ENCODE results near the gene MSH2.

MSH2 gene

DNA sequence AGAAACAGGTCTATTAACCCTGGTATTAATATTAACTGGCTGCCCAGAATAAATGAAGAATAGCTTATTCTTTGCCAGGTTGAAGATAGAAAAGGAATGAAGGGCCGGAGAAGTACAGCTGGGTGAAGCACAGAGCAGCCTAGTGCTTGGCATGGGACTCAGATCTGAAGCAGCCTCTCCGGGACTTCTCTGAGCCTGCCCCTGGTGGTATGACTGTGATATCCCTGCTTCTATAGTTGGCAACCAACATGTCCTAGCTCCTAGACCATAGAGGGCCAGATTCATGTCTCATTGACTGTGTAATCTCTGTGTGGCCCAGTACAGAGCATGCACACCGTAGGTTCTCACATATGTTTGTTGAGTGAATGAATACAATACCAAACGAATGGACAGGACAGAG is 107.8 kb downstream of the MSH2 start:
- no peak for DNase-seq

DNA sequence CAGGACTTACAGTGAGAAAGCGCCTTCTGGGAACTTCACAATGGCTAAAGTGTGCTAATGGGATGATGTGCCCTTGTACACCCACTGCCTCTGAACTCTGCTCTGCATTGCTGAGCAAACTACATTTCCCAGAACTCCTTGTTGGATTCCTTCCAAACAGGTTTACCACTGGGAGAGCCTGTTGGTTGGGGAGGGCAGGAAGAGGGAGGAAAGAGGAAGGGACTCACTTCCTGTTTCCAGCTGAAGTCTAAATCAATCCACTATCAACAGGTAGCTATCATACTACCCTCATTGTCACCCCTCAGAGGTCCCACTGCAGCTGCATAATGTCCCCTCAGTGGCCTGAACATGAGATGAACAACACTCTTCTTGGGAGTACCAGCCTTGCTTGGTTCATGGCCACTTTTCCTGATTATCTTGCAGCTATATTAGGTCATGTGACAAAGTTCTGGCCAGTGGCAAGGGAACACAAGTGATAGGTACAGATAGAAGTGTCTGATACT is 109.7 kb downstream of the MSH2 start:
- no peak for DNase-seq

DNA sequence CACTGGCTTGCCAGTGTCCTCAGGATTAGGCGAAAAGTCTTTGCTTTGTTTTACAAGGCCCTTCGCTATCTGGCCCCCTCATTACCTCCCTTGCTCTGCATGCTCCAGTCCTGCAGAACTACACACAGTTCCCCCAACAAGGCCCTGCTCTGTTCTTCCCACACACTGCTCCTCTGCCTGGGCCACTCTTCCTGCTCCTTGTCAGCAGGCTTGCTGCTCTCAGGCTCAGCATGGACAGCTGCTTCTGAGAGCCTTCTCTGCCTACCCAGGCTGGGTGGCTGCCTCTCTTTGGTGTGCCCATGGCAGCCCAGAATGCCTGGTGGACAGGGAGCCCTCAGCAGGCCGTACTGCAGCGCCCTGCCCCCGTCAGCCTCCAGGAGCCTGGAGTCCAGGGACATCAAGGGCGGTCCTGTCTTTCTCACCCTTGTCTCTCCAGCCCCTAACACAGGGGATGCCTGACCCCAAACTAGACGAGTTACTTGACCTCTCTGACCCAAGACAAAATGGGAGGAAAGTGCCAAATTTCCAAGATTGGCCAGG is 111.1 kb downstream of the MSH2 start:
- no peak for DNase-seq

DNA sequence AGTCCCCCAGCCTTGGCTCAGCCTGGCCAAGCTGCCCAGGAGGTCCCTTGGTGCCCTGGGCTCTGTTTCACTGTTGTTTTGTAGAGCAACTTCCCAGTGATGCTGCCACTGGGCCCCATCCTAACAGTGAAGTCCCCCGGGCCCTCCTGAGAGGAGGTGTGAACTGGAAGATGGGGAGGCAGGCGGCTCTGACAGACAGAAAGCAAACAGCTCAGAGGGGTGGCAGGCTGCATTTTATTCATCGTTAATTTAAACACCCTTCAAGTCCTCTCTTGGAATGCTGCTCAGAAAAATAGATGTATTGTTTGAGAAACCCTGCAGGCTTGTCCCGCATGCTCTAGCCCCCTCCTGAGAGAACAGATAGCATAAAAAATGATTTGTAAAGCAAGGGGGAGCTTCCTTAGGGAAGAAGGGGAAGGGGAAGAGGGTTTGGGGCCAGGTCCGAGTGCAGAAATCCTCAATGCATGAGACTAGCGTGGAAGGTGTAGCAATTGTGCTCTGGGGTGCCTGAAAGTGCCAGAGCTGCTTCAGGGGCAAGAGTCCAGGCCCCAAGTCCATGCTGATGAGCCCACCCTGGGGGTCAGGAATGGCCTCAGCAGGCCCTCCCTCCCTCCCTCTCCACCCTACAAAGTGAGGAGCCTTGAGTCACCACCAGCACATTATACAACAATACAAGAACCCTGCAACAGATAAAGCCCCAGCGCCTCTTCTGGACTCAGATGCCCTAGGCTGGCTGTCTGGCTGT is 113.6 kb downstream of the MSH2 start:
- DNase-seq, result no peak

DNA sequence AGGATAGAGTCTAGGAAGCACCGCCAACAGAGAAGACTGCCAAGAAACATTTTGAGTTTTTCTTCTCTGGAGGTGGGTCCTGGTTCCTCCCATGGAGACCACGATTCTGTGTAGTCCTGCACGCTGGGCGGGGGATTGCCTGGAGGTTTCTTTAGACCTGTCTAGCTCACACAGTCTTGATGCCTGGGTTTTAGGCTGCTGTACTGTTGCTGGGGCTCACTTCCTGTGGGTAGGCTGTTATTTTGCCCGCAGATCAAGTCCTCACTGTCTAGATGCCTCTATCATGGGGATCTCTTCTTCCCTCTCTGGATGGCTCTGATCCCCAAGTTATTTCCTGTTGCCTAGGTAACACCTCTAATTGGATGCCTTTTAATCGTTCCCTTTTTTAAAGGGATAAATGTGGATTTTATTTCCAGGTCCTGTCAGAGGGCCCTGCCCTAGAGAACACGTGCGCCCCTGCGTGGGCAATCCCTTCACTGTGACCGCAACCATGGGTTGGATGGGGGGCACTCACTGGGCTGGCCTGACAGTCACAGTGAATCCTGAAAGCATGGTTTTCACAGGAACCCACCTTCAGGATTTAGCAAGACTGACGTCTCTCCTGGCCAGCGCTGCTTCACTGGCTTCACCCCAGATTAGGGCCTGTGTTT is 115.7 kb downstream of the MSH2 start:
- no peak for DNase-seq

DNA sequence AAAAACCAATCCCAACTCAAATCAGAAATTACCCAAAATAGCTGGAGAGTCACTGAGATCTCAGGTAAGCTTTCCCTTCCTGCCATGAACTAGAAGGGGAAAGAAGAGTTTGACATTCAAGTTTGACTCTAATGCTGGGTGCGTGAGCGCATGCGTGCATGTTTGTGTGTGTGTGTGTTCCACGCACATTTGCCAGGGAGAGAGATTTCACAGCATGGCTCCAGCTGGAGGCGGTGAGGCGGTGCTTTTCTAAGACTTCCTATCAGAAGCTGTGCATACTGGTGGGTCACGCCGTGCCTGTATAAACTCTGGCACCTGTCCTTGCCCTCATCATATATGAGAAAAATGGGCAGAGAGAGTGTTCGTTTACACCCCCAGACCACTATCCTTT is 116.2 kb downstream of the MSH2 start:
- no peak for DNase-seq

DNA sequence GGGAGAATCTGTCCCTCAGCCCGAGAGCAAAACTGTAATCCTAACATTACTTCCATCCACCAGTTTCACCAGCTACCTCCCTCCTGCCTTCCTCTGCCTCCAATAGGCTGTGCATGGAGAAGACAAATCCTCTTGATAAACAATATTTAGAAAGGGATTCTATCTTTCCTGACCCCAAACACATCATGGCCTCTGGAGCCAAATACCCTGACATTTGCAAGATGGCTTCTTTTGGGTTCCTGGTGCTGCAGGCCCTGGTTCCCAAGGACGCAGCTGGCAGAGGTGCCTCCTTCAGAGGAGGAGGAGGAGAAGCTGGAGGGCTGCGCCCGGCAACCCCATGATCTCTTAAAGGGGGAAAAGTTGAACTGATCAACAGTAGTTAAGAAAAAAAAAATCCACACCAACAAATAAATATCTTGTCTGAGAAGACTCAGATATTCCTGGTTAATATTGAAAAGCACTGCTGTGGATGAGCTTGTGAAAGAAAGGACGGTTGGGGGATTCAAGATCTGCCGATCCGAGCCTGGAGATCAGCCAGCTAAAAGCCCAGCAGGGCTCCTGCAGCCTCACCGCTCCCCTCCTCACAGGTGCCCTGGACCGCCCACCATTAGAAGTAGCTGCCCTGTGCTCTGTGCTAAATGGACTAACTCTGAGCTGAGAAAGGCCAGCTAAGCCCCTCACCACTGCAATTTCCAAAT is 116.8 kb downstream of the MSH2 start:
- DNase-seq, result no peak

DNA sequence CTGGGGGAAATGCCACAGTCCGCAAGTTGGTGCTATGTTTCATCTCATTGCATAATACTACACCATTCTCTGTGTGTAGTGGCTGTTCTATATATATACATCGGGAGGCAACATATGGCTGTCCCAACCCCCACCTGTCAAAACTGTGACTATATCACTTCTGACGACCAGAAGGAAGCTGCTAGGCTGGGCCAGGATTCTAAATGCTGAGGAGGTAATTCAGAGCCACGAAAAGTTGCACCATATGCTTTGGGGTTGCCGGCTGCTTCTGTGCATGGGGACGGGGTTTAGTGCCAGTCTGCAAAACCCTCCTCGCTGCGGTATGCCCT is 117.3 kb downstream of the MSH2 start:
- DNase-seq, result no peak

DNA sequence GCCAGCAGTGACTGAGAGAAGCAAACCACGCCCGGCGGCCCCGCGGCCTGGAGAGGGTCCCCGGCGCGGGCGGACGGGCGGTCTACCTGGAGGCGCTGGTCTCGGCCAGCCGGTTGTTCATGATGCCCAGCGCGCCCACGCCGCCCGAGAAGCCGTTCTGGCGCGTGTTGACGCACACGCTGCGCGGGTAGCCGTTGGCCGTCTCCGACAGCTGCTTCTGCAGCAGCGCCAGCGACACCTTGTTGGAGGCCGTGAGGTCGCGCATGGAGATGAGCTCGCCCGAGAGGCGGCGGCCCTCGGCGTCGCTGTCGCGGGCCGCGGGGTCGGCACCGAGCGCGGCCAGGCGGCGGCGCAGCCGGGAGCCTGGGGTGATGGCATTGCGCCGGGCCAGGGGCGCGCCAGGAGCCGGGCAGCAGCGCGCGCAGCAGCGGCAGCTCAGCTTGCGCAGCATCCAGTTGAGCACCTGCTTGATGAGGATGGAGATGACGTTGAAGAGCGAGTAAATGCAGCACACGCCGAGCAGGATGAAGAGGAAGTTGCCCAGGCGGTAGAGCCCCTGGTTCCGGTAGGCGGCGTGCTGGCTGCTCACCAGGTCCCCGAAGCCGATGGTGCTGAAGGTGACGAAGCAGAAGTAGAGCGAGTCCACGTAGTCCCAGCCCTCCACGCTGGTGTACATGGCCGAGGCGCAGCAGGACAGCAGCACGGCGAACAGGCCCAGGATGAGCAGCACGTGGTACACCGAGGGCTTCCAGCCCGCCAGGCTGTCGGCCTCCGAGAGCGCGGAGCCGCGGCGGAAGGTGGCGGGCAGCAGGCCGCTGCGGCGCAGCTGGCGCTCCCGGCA is 118.1 kb downstream of the MSH2 start:
- no peak for DNase-seq

DNA sequence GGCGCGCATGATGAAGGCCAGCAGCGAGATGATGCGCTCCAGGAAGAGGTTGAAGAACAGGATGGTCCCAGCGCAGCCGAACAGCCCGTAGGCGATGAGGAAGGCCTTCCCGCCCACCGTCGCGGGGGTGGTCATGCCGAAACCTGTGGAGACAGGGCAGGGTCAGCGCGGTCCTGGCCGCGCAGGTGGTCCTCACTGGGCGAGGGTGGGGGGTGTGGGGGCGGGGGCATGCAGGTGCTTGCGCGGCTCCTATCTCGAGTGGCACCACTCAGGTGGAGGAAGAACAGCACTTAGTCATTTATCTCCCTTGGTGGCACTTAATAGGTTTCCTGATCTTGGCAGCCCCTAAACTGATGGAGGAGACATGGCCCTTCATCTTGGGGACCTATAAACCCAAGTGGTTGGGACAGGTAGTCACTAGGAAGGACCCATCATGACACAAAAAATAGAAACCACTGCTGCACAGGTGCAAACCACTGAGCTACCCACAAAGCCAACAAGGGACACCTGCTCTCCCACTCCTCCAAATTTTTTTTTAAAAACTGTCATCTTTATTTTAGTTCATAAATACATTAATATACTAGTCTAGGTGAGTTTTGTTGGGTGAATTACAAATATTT is 118.8 kb downstream of the MSH2 start:
- no peak for DNase-seq

DNA sequence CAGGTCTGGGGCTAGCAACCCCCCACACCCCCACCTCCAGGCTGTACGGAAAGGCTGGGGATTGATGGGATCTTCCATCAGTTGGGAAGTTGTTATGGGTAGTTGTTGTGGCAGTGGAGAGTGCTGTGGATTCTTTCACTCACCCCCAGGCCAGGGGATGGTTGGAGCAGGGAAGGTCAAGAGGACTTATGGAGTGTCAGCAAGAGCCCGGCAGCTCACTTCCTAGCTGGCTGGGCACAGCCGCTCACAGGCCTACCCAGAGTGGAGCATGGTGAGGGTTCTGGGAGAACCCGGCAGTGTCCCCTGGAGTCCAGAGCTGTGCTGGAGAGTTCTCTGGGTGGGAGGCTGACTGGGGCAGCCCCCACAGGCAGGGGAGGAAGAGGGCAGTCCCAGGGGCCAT is 122.2 kb downstream of the MSH2 start:
- DNase-seq, result no peak

DNA sequence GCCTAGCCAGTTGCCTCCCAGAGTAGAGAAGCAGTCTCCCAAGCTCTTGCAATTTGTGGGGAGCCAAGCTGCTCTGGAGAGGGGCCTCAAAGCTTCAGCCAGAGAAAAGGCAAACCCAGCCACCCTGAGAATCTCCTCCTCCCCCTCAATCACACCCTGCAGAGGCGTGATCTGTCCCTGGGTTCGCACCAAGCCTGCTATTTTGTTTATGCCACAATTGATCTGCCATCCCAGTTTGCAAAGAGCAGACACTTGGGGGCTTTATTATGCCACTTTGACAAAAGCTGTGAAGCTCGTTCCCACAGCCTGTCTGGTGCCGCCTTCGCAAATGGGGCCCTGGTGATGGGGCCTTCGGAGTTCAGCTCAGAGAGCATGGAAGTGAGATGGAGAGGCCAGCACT is 125.5 kb downstream of the MSH2 start:
- DNase-seq, result no peak

DNA sequence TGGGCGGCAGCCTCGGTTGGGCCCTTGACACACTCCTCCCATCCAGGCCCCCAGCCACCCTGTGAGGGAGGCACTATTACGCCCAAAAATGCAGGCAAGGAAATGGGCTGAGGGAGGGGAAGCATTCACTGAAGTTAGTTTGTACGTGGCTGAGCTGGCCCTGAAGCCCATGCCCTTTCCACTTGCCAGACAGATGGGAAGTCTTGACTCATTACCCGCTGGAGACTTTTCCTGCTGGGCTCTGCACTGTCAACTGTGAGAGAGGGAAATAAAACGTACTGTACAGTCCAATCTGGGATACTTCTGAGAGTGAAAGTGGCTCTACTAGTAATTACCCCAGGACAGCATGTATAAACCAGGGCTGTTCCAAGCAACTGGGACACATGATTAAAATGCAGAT is 125.9 kb downstream of the MSH2 start:
- peak; percentile 19 for DNase-seq

DNA sequence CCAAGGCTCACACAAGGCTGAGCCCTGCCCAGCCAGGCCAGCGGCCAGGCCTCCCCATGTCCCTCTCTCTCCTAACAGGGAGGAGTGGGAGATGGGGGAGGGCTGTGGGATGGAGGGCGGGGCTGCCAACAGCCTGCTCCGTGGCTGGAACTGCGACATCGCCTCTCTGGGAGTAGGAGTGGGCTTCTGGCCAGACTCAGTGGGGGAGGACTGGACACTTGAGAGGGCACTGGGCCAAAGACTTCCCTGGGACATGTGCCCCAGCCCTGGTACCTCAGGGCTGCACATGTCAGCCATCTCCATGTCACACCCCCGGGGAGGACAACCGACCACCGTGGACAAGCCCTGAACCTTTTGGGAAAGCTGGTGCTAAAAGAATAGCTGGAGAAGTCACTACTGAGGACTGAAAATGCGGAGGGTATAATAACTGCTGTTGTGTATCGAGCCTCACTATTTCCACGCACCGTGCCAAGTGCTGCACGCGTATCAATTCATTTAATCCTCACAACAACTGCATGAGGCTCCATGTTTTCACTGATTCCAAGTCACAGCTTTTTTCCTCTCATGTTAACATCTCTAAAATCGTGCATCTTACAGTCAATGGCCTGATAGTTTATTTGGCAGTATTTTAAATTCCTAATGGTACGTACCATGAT is 127.3 kb downstream of the MSH2 start:
- no peak for DNase-seq

DNA sequence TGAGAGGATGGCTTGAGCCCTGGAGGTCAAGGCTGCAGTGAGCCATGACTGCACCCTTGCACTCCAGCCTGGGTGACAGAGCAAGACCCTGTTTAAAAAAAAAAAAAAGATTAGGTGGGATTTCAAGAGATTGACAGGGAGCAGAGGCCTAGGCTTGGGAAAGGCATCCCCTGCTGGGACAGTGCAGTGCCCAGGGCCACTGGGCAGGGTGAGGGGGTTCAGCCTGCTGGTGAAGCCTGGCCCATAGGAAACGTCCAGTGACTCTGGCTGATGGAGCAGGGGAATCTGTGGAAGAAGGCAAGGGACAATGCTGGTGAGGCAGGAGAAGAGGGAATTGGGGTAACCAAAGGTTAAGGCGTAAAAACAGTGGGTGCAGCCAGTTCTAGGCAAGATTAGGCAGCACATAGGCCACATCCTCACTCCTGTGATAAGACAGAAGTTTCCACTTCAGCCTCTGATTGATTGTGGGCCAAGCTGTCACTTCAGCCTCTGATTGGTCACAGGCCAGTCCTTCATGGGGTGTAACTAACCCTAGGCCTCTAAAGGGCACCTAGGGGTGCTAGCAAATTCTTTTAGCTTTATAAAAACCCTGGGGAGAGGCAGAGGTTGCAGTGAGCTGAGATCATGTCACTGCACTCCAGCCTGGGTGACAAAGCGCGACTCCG is 128.6 kb downstream of the MSH2 start:
- DNase-seq, result no peak

All from NCI-H446 treated with DMSO at 0.1 percent for 48 hours (cell line).